ENCODE measurements around the gene RSBN1.

GRCh38 chr1:113788802-113789201 lies 23.5 kb downstream of the RSBN1 start:
- TF ChIP-seq POLR2A (IDR thresholded peaks at IDR 0.05; ENCODE audit: low read length): no peak
- no peak for TF ChIP-seq GATA1 (IDR thresholded peaks at IDR 0.05; ENCODE audit: low read depth, low read length)
